HCT116 (cell line): ENCODE data around the gene SLC12A8. TPM values are rescaled to one million over a fixed set of nuclear protein-coding genes. Genes with fewer than 3 reads are reported as not detected.

Source experiments
- ATAC-seq: fragments of 200-7000 bp; cut with Tn5 transposase; 2 replicates; pipeline ENCODE4 v1.9.1; 2020; ENCODE audit warnings: mild to moderate bottlenecking, moderate library complexity
- BruUV-seq: library from RNA; stranded (reverse); fragments of 400-500 nt; replicated peaks from 2 replicates; lab custom pipeline; 2021; lab: Mats Ljungman, UMichigan
- CTCF ChIA-PET: fragments of 300-600 bp; sonication (Branson Sonifier 250); formaldehyde crosslinking; loops from one replicate; lab custom pipeline; 2021; ENCODE audit warnings: antibody characterized with exemption; lab: Charles Lee
- POLR2A ChIA-PET: fragments of 300-600, 350-600 bp; sonication (Branson Sonifier 250); formaldehyde crosslinking; loops from one replicate; lab custom pipeline; 2021; ENCODE audit warnings: antibody characterized with exemption; lab: Charles Lee
- RAD21 ChIA-PET, 2 experiments: fragments of 300-600 bp; sonication (Branson Sonifier 250); formaldehyde crosslinking; loops; one replicate each; lab custom pipeline; 2023; ENCODE audit warnings: low total read pairs in 2 of 2; ENCODE audit not compliant: uncharacterized antibody in 2 of 2, unreplicated experiment in 2 of 2, low non-redundant PET in 1 of 2; lab: Charles Lee
- DNase-seq: peaks from one replicate; pipeline ENCODE4 v3.0.0-alpha.2; 2010; ENCODE audit warnings: low read depth, low spot score
- H2AFZ ChIP-seq: fragments of 200-600 bp; shearing (Covaris generic), sonication (generic); 2 replicates; pipeline ENCODE4 v1.6.1; 2017; ENCODE audit warnings: low read depth, mixed run types, mixed read lengths, antibody characterized with exemption, low read length; ENCODE audit not compliant: poor library complexity, severe bottlenecking
- H3K27ac ChIP-seq: 2 replicates; pipeline ENCODE4 v1.5.1; 2012; ENCODE audit warnings: low read depth, low read length
- H3K27me3 ChIP-seq: fragments of 200-600 bp; sonication (generic); 2 replicates; pipeline ENCODE4 v1.6.1; 2016; ENCODE audit warnings: mixed run types, low read length, mixed read lengths; ENCODE audit not compliant: insufficient read depth
- H3K36me3 ChIP-seq, 2 experiments: fragments of 200-500 bp in 1 of 2; fragments of 200-600 bp in 1 of 2; sonication (Bioruptor generic) in 1 of 2; sonication (generic) in 1 of 2; 2 replicates each; pipeline versions ENCODE4 v1.5.1 to v1.6.1; 2014 to 2016; ENCODE audit warnings: low read length in 2 of 2, inconsistent platforms in 1 of 2, mixed read lengths in 1 of 2, mixed run types in 1 of 2; ENCODE audit not compliant: insufficient read depth in 2 of 2, control insufficient read depth in 1 of 2
- H3K4me1 ChIP-seq, 2 experiments: fragments of 200-600 bp in 1 of 2; sonication (generic) in 1 of 2; 2 replicates each; pipeline versions ENCODE4 v1.5.1 to v1.6.1; 2012 to 2017; ENCODE audit warnings: low read length in 2 of 2, inconsistent platforms in 1 of 2, mild to moderate bottlenecking in 1 of 2, mixed read lengths in 1 of 2, mixed run types in 1 of 2, moderate library complexity in 1 of 2; ENCODE audit not compliant: insufficient read depth in 2 of 2, control insufficient read depth in 1 of 2
- H3K4me2 ChIP-seq: fragments of 200-600 bp; sonication (generic); 2 replicates; pipeline ENCODE4 v1.6.1; 2017; ENCODE audit warnings: mixed run types, low read length, mixed read lengths
- H3K4me3 ChIP-seq, 2 experiments: fragments of 200-600 bp in 1 of 2; sonication (generic) in 1 of 2; replicated peaks in 1 of 2; 2 replicates each; pipeline ENCODE4 v1.5.1; 2011 to 2016; ENCODE audit warnings: low read length in 2 of 2, control low read depth in 1 of 2, low read depth in 1 of 2, mild to moderate bottlenecking in 1 of 2, mixed read lengths in 1 of 2, mixed run types in 1 of 2
- H3K79me2 ChIP-seq: fragments of 200-600 bp; sonication (generic); 2 replicates; pipeline ENCODE4 v1.6.1; 2017; ENCODE audit warnings: mild to moderate bottlenecking, mixed run types, low read length, moderate library complexity, mixed read lengths; ENCODE audit not compliant: insufficient read depth
- H3K9ac ChIP-seq: fragments of 200-600 bp; sonication (generic); 2 replicates; pipeline ENCODE4 v1.6.1; 2016; ENCODE audit warnings: low read length, mixed read lengths
- H3K9me2 ChIP-seq: fragments of 200-600 bp; sonication (generic), shearing (Covaris generic); 2 replicates; pipeline ENCODE4 v1.6.1; 2017; ENCODE audit warnings: mixed run types, mild to moderate bottlenecking, moderate library complexity; ENCODE audit not compliant: insufficient read depth
- H3K9me3 ChIP-seq, 2 experiments: fragments of 200-500 bp in 1 of 2; fragments of 200-600 bp in 1 of 2; sonication (Bioruptor generic) in 1 of 2; sonication (generic) in 1 of 2; 2 replicates each; pipeline ENCODE4 v1.6.1; 2014 to 2017; ENCODE audit warnings: low read length in 2 of 2, mixed read lengths in 2 of 2, inconsistent platforms in 1 of 2, low read depth in 1 of 2, mild to moderate bottlenecking in 1 of 2, mixed run types in 1 of 2, moderate library complexity in 1 of 2; ENCODE audit not compliant: control insufficient read depth in 1 of 2, insufficient read depth in 1 of 2
- H4K20me1 ChIP-seq: fragments of 200-600 bp; sonication (generic), shearing (Covaris generic); 2 replicates; pipeline ENCODE4 v1.6.1; 2017; ENCODE audit warnings: mixed run types, mild to moderate bottlenecking, moderate library complexity; ENCODE audit not compliant: insufficient read depth
- CTCF ChIP-seq, 3 experiments: fragments of 200-600 bp in 1 of 3; sonication (generic) in 1 of 3; IDR thresholded peaks in 2 of 3; conservative IDR thresholded peaks in 1 of 3; 2 replicates each; pipeline ENCODE4 v1.5.1; 2012 to 2017; ENCODE audit warnings: low read depth in 2 of 3, low read length in 2 of 3, antibody characterized with exemption in 1 of 3, borderline replicate concordance in 1 of 3, control low read depth in 1 of 3, mild to moderate bottlenecking in 1 of 3, mixed read lengths in 1 of 3, mixed run types in 1 of 3, moderate library complexity in 1 of 3; ENCODE audit not compliant: insufficient read depth in 1 of 3
- EGR1 ChIP-seq: IDR thresholded peaks from 2 replicates; pipeline ENCODE4 v1.6.1; 2012; ENCODE audit warnings: low read depth
- EZH2 ChIP-seq: fragments of 200-600 bp; sonication (generic); IDR thresholded peaks from 2 replicates; pipeline ENCODE4 v1.6.1; 2017; ENCODE audit warnings: antibody characterized with exemption, mixed run types
- EZH2phosphoT487 ChIP-seq: fragments of 200-600 bp; IDR thresholded peaks from 2 replicates; pipeline ENCODE4 v1.6.1; 2018; ENCODE audit warnings: antibody characterized with exemption, borderline replicate concordance
- JUND ChIP-seq: IDR thresholded peaks from 2 replicates; pipeline ENCODE4 v1.6.1; 2012
- POLR2A ChIP-seq: IDR thresholded peaks from 2 replicates; pipeline ENCODE4 v1.7.0; 2011; ENCODE audit warnings: borderline replicate concordance; ENCODE audit not compliant: insufficient read depth, insufficient read length; ENCODE audit errors: extremely low read depth
- POLR2AphosphoS5 ChIP-seq: IDR thresholded peaks from 2 replicates; pipeline ENCODE4 v1.6.1; 2011; ENCODE audit warnings: mild to moderate bottlenecking, low read depth, low read length, moderate library complexity
- RAD21 ChIP-seq: IDR thresholded peaks from 2 replicates; pipeline ENCODE4 v1.6.1; 2012; ENCODE audit warnings: low read depth, mild to moderate bottlenecking
- SIN3A ChIP-seq: IDR thresholded peaks from 2 replicates; pipeline ENCODE4 v1.6.1; 2012; ENCODE audit warnings: low read depth
- SP1 ChIP-seq: IDR thresholded peaks from 2 replicates; pipeline ENCODE4 v1.6.1; 2012; ENCODE audit warnings: low read depth
- SRF ChIP-seq: IDR thresholded peaks from 2 replicates; pipeline ENCODE4 v1.6.1; 2012; ENCODE audit warnings: low read depth
- TCF7L2 ChIP-seq: IDR thresholded peaks from 2 replicates; pipeline ENCODE4 v1.7.0; 2011; ENCODE audit warnings: borderline replicate concordance, inconsistent platforms; ENCODE audit not compliant: insufficient read depth, insufficient read length; ENCODE audit errors: extremely low read depth
- YY1 ChIP-seq: IDR thresholded peaks from 2 replicates; pipeline ENCODE4 v1.6.1; 2011; ENCODE audit warnings: low read length, low read depth, moderate library complexity, mild to moderate bottlenecking; ENCODE audit not compliant: insufficient replicate concordance; ENCODE audit errors: extremely low read depth
- ZBTB33 ChIP-seq: IDR thresholded peaks from 2 replicates; pipeline ENCODE4 v1.6.1; 2011; ENCODE audit warnings: mild to moderate bottlenecking, low read length, moderate library complexity; ENCODE audit not compliant: insufficient replicate concordance; ENCODE audit errors: extremely low read depth
- ZNF274 ChIP-seq: fragments of 200-500 bp; sonication (Bioruptor generic); IDR thresholded peaks from 2 replicates; pipeline ENCODE4 v1.6.1; 2014; ENCODE audit warnings: mild to moderate bottlenecking, low read depth, low read length, inconsistent platforms
- intact Hi-C: fragments of 100-400 bp; cut with micrococcal nuclease; formaldehyde crosslinking; loops from 2 replicates; pipeline ENCODE4 v1.10.0; 2022
- total RNA-seq: library from RNA; stranded (reverse); gene quantifications from one replicate; pipeline ENCODE4 v1.2.1, GENCODE V29; 2021; ENCODE audit not compliant: unreplicated experiment

SLC12A8 gene
- total RNA-seq, 1 experiment from 2014 or later, result 19.9 TPM

GRCh38 chr3:125105116-125105515 is 107.4 kb downstream of the SLC12A8 start:
- Histone ChIP-seq H4K20me1 (no peaks in the 10 kb centered on the region), H3K36me3 (0 out of 4 replicates have a peak, but pooled peaks cover 0 to 6% of the 10 kb centered on the region in 2 experiments), H3K27ac (no peak overlapping the region), H3K4me2 (no peak overlapping the region), H3K27me3 (no peaks in the 10 kb centered on the region), H3K9ac (no peak overlapping the region), H3K4me1 (peaks cover 1 to 8% of the 10 kb centered on the region in 2 experiments; a peak in 3 of 4 replicates), H3K9me2 (no peaks in the 10 kb centered on the region), H3K4me3 (no peak overlapping the region), H3K9me3 (no peaks in the 10 kb centered on the region), H3K79me2 (no peaks in the 10 kb centered on the region), H2AFZ (no peak overlapping the region)
- intact Hi-C loops, result no loop called here
- ChIA-PET CTCF (no interaction called here), POLR2A (no interaction called here), RAD21 (no interaction called here)
- no peak for TF ChIP-seq EZH2phosphoT487
- TF ChIP-seq RAD21, result no peak
- TF ChIP-seq EGR1, result no peak
- no peak for TF ChIP-seq SP1
- no peak for TF ChIP-seq EZH2
- TF ChIP-seq POLR2A, result no peak
- no peak for TF ChIP-seq TCF7L2
- TF ChIP-seq JUND, result no peak
- no peak for TF ChIP-seq POLR2AphosphoS5
- TF ChIP-seq YY1, result no peak
- no peak for ATAC-seq
- DNase-seq, result no peak
- no TSS peak for BruUV-seq

- no peak overlapping the region for H3K27ac ChIP-seq
- BruUV-seq, result no TSS peak
- 0 out of 4 replicates have a peak, but pooled peaks cover 0 to 6% of the 10 kb centered on the region in 2 experiments for H3K36me3 ChIP-seq
- no peak overlapping the region for H2AFZ ChIP-seq
- ChIA-PET POLR2A (no interaction called here), CTCF (no interaction called here), RAD21 (no interaction called here)
- H3K79me2 ChIP-seq, result no peaks in the 10 kb centered on the region
- ATAC-seq (no peak), DNase-seq (no peak)
- no peaks in the 10 kb centered on the region for H3K9me3 ChIP-seq
- H3K4me3 ChIP-seq, result no peak overlapping the region
- H3K9me2 ChIP-seq, result no peaks in the 10 kb centered on the region
- H3K4me2 ChIP-seq, result no peak overlapping the region
- peaks cover 0 to 4% of the 10 kb centered on the region in 2 experiments; a peak in 1 of 4 replicates for H3K4me1 ChIP-seq
- H4K20me1 ChIP-seq, result no peaks in the 10 kb centered on the region
- no peak overlapping the region for H3K9ac ChIP-seq
- intact Hi-C loops, result no loop called here
- no peaks in the 10 kb centered on the region for H3K27me3 ChIP-seq
- TF ChIP-seq TCF7L2 (no peak), JUND (no peak), RAD21 (no peak), EGR1 (no peak), ZNF274 (no peak), ZBTB33 (no peak), POLR2A (no peak), SIN3A (no peak), SRF (no peak), CTCF (IDR thresholded peaks at IDR 0.05 in 2 of 3, conservative IDR thresholded peaks at IDR 0.05 in 1 of 3; ENCODE audit: borderline replicate concordance in 1 of 3, insufficient read depth in 1 of 3, low read depth in 2 of 3, low read length in 2 of 3) (no peak)
Measured at GRCh38 chr3:125104639-125105038, 107.9 kb downstream of the SLC12A8 start.
